Activated CD4-positive, alpha-beta T cell treated with anti-CD3 and anti-CD28 coated beads for 36 hours (primary cell): ENCODE measurements around the gene WDR91. TPM values are rescaled to one million over a fixed set of nuclear protein-coding genes. Genes with fewer than 3 reads are reported as not detected.
"Not testable (repeated sequence)": the region's sequence is repeated elsewhere in the genome, so short reads cannot be mapped to it uniquely, and the experiment has no call there.

Experiments used
- ATAC-seq: fragments of 200-7000 bp; cut with Tn5 transposase; one replicate; pipeline ENCODE4 v1.10.0; 2021; ENCODE audit warnings: mild to moderate bottlenecking, moderate library complexity
- CTCF ChIA-PET: fragments of 350-600 bp; sonication (Branson Sonifier 250); formaldehyde crosslinking; loops from one replicate; lab custom pipeline; 2021; ENCODE audit warnings: antibody characterized with exemption; lab: Charles Lee
- POLR2A ChIA-PET: fragments of 350-600 bp; sonication (Branson Sonifier 250); formaldehyde crosslinking; loops from one replicate; lab custom pipeline; 2021; ENCODE audit warnings: antibody characterized with exemption, inconsistent platforms; lab: Charles Lee
- DNase-seq: peaks from one replicate; pipeline ENCODE4 v3.0.0-alpha.2; 2020
- H3K27ac Mint-ChIP-seq: one replicate; pipeline ENCODE4 v1.8.0; 2021; ENCODE audit warnings: mixed read lengths
- H3K27me3 Mint-ChIP-seq: one replicate; pipeline ENCODE4 v1.8.0; 2021; ENCODE audit warnings: mixed read lengths
- H3K36me3 Mint-ChIP-seq: one replicate; pipeline ENCODE4 v1.8.0; 2021; ENCODE audit warnings: low read depth, mixed read lengths
- H3K4me1 Mint-ChIP-seq: one replicate; pipeline ENCODE4 v1.8.0; 2021; ENCODE audit warnings: mixed read lengths
- H3K4me3 Mint-ChIP-seq: one replicate; pipeline ENCODE4 v1.8.0; 2021; ENCODE audit warnings: mild to moderate bottlenecking, moderate library complexity, mixed read lengths
- H3K9me3 Mint-ChIP-seq: one replicate; pipeline ENCODE4 v1.8.0; 2021; ENCODE audit warnings: low read depth, mixed read lengths
- intact Hi-C, 2 experiments: fragments of 100-400 bp; cut with DNase I in 1 of 2; cut with micrococcal nuclease in 1 of 2; formaldehyde crosslinking; loops; one replicate each; pipeline versions ENCODE4 v1.14.2 to v1.15.1; 2022 to 2024; cut with DNase I, micrococcal nuclease
- total RNA-seq, 2 experiments: library from RNA; stranded (reverse); gene quantifications; one replicate each; pipeline ENCODE4 v1.2.3, GENCODE V29; 2021

WDR91 gene
- total RNA-seq, 2 experiments from 2014 or later = 11.8 to 12.0 TPM

- Mint-ChIP-seq H3K27me3 (no peaks in the 10 kb centered on the region), H3K4me1 (peaks cover 8% of the 10 kb centered on the region), H3K4me3 (no peak overlapping the region), H3K27ac (no peak overlapping the region), H3K9me3 (no peaks in the 10 kb centered on the region), H3K36me3 (no peaks in the 10 kb centered on the region)
- ChIA-PET CTCF (interaction anchor here (0.6 to 1.0 kb wide), 3 partner anchors 15 to 360 kb away, joined by 3 to 5 read pairs (median 3); no protein-coding TSS in a partner anchor), POLR2A (no interaction called here)
- ATAC-seq (no peak), DNase-seq (peak; percentile 37)
- intact Hi-C loops = no loop called here
These were observed 21.4 kb upstream of the WDR91 start for GRCh38 chr7:135232720-135233119.

- H3K27ac Mint-ChIP-seq = no peak overlapping the region
- no peaks in the 10 kb centered on the region for H3K9me3 Mint-ChIP-seq
- ATAC-seq (no peak), DNase-seq (no peak)
- no peak overlapping the region for H3K4me3 Mint-ChIP-seq
- no peaks in the 10 kb centered on the region for H3K36me3 Mint-ChIP-seq
- ChIA-PET POLR2A (no interaction called here), CTCF (interaction anchor here (1.0 kb wide), 1 partner anchor 15 kb away, joined by 3 read pairs; no protein-coding TSS in a partner anchor)
- no peaks in the 10 kb centered on the region for H3K27me3 Mint-ChIP-seq
- intact Hi-C loops = no loop called here
- peaks cover 8% of the 10 kb centered on the region for H3K4me1 Mint-ChIP-seq
These were observed 20.8 kb upstream of the WDR91 start for GRCh38 chr7:135232087-135232486.

GRCh38 chr7:135231686-135232085 is 20.4 kb upstream of the WDR91 start:
- CTCF ChIA-PET = no interaction called here
- intact Hi-C loops = no loop called here
- no peaks in the 10 kb centered on the region for H3K27me3 Mint-ChIP-seq
- no peaks in the 10 kb centered on the region for H3K9me3 Mint-ChIP-seq
- no peaks in the 10 kb centered on the region for H3K36me3 Mint-ChIP-seq
- no peak overlapping the region for H3K4me3 Mint-ChIP-seq
- POLR2A ChIA-PET = no interaction called here
- ATAC-seq (no peak), DNase-seq (no peak)
- H3K4me1 Mint-ChIP-seq = peaks cover 4% of the 10 kb centered on the region
- no peak overlapping the region for H3K27ac Mint-ChIP-seq

- Mint-ChIP-seq H3K4me3 (no peak overlapping the region), H3K36me3 (no peaks in the 10 kb centered on the region), H3K27me3 (no peaks in the 10 kb centered on the region), H3K4me1 (peaks cover 11% of the 10 kb centered on the region), H3K27ac (no peak overlapping the region), H3K9me3 (no peaks in the 10 kb centered on the region)
- POLR2A ChIA-PET = interaction anchor here (1.2 kb wide), 1 partner anchor 13 kb away, joined by 4 read pairs; the partner anchor contains the start of gene WDR91
- intact Hi-C loops = no loop called here
- no peak for DNase-seq
- no peak for ATAC-seq
- CTCF ChIA-PET = interaction anchor here (0.8 kb wide), 1 partner anchor 50 kb away, joined by 3 read pairs; no protein-coding TSS in a partner anchor
These were observed 12.7 kb upstream of the WDR91 start for GRCh38 chr7:135224027-135224426.

GRCh38 chr7:135217645-135218509 is 6.6 kb upstream of the WDR91 start:
- no peaks in the 10 kb centered on the region for H3K27me3 Mint-ChIP-seq
- no peaks in the 10 kb centered on the region for H3K36me3 Mint-ChIP-seq
- ChIA-PET POLR2A (no interaction called here), CTCF (interaction anchor here (1.7 kb wide), 1 partner anchor 63 kb away, joined by 3 read pairs; no protein-coding TSS in a partner anchor)
- no peak overlapping the region for H3K4me3 Mint-ChIP-seq
- no peaks in the 10 kb centered on the region for H3K4me1 Mint-ChIP-seq
- no peak for ATAC-seq
- no peak overlapping the region for H3K27ac Mint-ChIP-seq
- intact Hi-C loops = no loop called here
- no peak for DNase-seq
- H3K9me3 Mint-ChIP-seq = no peaks in the 10 kb centered on the region

GRCh38 chr7:135215698-135216097 is 4.4 kb upstream of the WDR91 start:
- Mint-ChIP-seq H3K9me3 (no peaks in the 10 kb centered on the region), H3K4me3 (no peak overlapping the region), H3K27ac (no peak overlapping the region), H3K27me3 (no peaks in the 10 kb centered on the region), H3K36me3 (no peaks in the 10 kb centered on the region), H3K4me1 (no peaks in the 10 kb centered on the region)
- POLR2A ChIA-PET = no interaction called here
- CTCF ChIA-PET = no interaction called here
- ATAC-seq = no peak
- no peak for DNase-seq
- intact Hi-C loops = no loop called here

GRCh38 chr7:135215180-135215579 is 3.9 kb upstream of the WDR91 start:
- Mint-ChIP-seq H3K27me3 (no peaks in the 10 kb centered on the region), H3K36me3 (no peaks in the 10 kb centered on the region), H3K9me3 (no peaks in the 10 kb centered on the region), H3K4me3 (no peak overlapping the region), H3K4me1 (peaks cover 3% of the 10 kb centered on the region), H3K27ac (no peak overlapping the region)
- ATAC-seq (no peak), DNase-seq (no peak)
- intact Hi-C loops = no loop called here
- ChIA-PET CTCF (interaction anchor here (1.5 kb wide), 1 partner anchor 11 kb away, joined by 4 read pairs; no protein-coding TSS in a partner anchor), POLR2A (no interaction called here)

- H3K27ac Mint-ChIP-seq = no peak overlapping the region
- no peaks in the 10 kb centered on the region for H3K36me3 Mint-ChIP-seq
- H3K9me3 Mint-ChIP-seq = no peaks in the 10 kb centered on the region
- no peak for ATAC-seq
- ChIA-PET CTCF (interaction anchor here (0.7 to 1.5 kb wide), 2 partner anchors 9 to 92 kb away, joined by 3 to 4 read pairs; no protein-coding TSS in a partner anchor), POLR2A (interaction anchor here (0.6 kb wide), 1 partner anchor 38 kb away, joined by 4 read pairs; no protein-coding TSS in a partner anchor)
- peaks cover 17% of the 10 kb centered on the region for H3K4me1 Mint-ChIP-seq
- H3K27me3 Mint-ChIP-seq = no peaks in the 10 kb centered on the region
- no peak overlapping the region for H3K4me3 Mint-ChIP-seq
- DNase-seq = no peak
- intact Hi-C loops = loop anchor here in 1 of 2 experiments (5.0 kb wide), 1 partner anchor 897 kb away; the partner anchor contains the start of gene SLC35B4
These were observed 2.5 kb upstream of the WDR91 start for GRCh38 chr7:135213831-135214230.

GRCh38 chr7:135211946-135212685 is 790 bp upstream of the WDR91 start:
- POLR2A ChIA-PET = interaction anchor here (0.6 to 1.4 kb wide), 3 partner anchors 12 to 423 kb away, joined by 4 to 8 read pairs (median 5); no protein-coding TSS in a partner anchor
- Mint-ChIP-seq H3K4me1 (peaks cover 34% of the 10 kb centered on the region), H3K27ac (peak overlapping the region; percentile 65), H3K4me3 (peak overlapping the region; percentile 89)
- H3K27me3 Mint-ChIP-seq, ATAC-seq, H3K36me3 Mint-ChIP-seq, DNase-seq, H3K9me3 Mint-ChIP-seq: not testable (repeated sequence)
- CTCF ChIA-PET = interaction anchor here (0.7 to 1.7 kb wide), 5 partner anchors 43 to 455 kb away, joined by 3 to 6 read pairs (median 3); no protein-coding TSS in a partner anchor
- intact Hi-C loops = loop anchor here (1.0 to 5.0 kb wide), 13 partner anchors 42 to 895 kb away; partner anchors contain the start of genes AGBL3 (in 2 of the 2), CNOT4 (in 2 of the 2), CYREN (in 2 of the 2) and AKR1B1 (in 1 of the 2)

GRCh38 chr7:135210888-135211178 is 493 bp downstream of the WDR91 start:
- Mint-ChIP-seq H3K27ac (peak overlapping the region; percentile 96), H3K27me3 (no peaks in the 10 kb centered on the region), H3K36me3 (peaks cover 8% of the 10 kb centered on the region), H3K9me3 (no peaks in the 10 kb centered on the region), H3K4me1 (peaks cover 44% of the 10 kb centered on the region), H3K4me3 (peak overlapping the region; percentile 89)
- CTCF ChIA-PET = interaction anchor here (0.6 to 1.7 kb wide), 7 partner anchors 10 to 697 kb away, joined by 3 to 6 read pairs (median 3); no protein-coding TSS in a partner anchor
- POLR2A ChIA-PET = interaction anchor here (1.4 kb wide), 1 partner anchor 13 kb away, joined by 4 read pairs; no protein-coding TSS in a partner anchor
- ATAC-seq (peak; percentile 4), DNase-seq (no peak)
- intact Hi-C loops = loop anchor here (1.0 to 5.0 kb wide), 13 partner anchors 41 to 894 kb away; partner anchors contain the start of genes AGBL3 (in 2 of the 2), CNOT4 (in 2 of the 2), CYREN (in 2 of the 2) and AKR1B1 (in 1 of the 2)
